ENCODE data around the gene GDAP2. TPM values are rescaled to one million over a fixed set of nuclear protein-coding genes. Genes with fewer than 3 reads are reported as not detected.

GDAP2 gene
- polyA plus RNA-seq, 3 donors: 3.6 to 8.7 (median 5.3) TPM

- H3K27ac ChIP-seq (ENCODE audit: low read depth, low read length): no peak overlapping the region
- 84 to 94% (median 88%) methylated on average over 2 of the region's 2 CpGs for WGBS, 3 donors
These were observed 24.4 kb downstream of the GDAP2 start for GRCh38 chr1:117905019-117905418.

GRCh38 chr1:117904485-117904884 lies 24.9 kb downstream of the GDAP2 start:
- H3K27ac ChIP-seq (ENCODE audit: low read depth, low read length): no peak overlapping the region
- WGBS, 3 donors: 79 to 97% (median 96%) methylated on average over 3 of the region's 3 CpGs

- no peak overlapping the region for H3K27ac ChIP-seq (ENCODE audit: low read depth, low read length)
- WGBS, 3 donors: 29 to 97% (median 92%) methylated on average over 4 of the region's 4 CpGs
These were observed 26.5 kb downstream of the GDAP2 start for GRCh38 chr1:117902944-117903343.

GRCh38 chr1:117899801-117900200 lies 29.6 kb downstream of the GDAP2 start:
- no peak overlapping the region for H3K27ac ChIP-seq (ENCODE audit: low read depth, low read length)
- WGBS, 3 donors: 91 to 100% (median 94%) methylated on average over 1 of the region's 1 CpG

- WGBS, 3 donors: 39 to 69% (median 61%) methylated on average over 4 of the region's 4 CpGs
- no peak overlapping the region for H3K27ac ChIP-seq (ENCODE audit: low read depth, low read length)
These were observed 31.9 kb downstream of the GDAP2 start for GRCh38 chr1:117897551-117897950.

GRCh38 chr1:117895482-117896114 lies 33.8 kb downstream of the GDAP2 start:
- WGBS, 3 donors: 11 to 27% (median 23%) methylated on average over 4 of the region's 4 CpGs
- no peak overlapping the region for H3K27ac ChIP-seq (ENCODE audit: low read depth, low read length)

- WGBS, 3 donors: 76 to 100% (median 96%) methylated on average over 1 of the region's 1 CpG
- no peak overlapping the region for H3K27ac ChIP-seq (ENCODE audit: low read depth, low read length)
These were observed 35.3 kb downstream of the GDAP2 start for GRCh38 chr1:117894078-117894477.

GRCh38 chr1:117892512-117892911 lies 36.9 kb downstream of the GDAP2 start:
- WGBS, 3 donors: 29 to 97% (median 93%) methylated on average over 2 of the region's 2 CpGs
- H3K27ac ChIP-seq (ENCODE audit: low read depth, low read length): no peak overlapping the region

- 41 to 97% (median 90%) methylated on average over 2 of the region's 2 CpGs for WGBS, 3 donors
- no peak overlapping the region for H3K27ac ChIP-seq (ENCODE audit: low read depth, low read length)
These were observed 39.0 kb downstream of the GDAP2 start for GRCh38 chr1:117890452-117890851.

- H3K27ac ChIP-seq (ENCODE audit: low read depth, low read length): no peak overlapping the region
- WGBS, 3 donors: 63 to 80% (median 77%) methylated on average over 2 of the region's 2 CpGs
These were observed 43.2 kb downstream of the GDAP2 start for GRCh38 chr1:117886101-117886795.

- WGBS, 3 donors: 98 to 100% (median 99%) methylated on average over 1 of the region's 1 CpG
- H3K27ac ChIP-seq (ENCODE audit: low read depth, low read length): no peak overlapping the region
These were observed 45.8 kb downstream of the GDAP2 start for GRCh38 chr1:117883616-117884015.

- H3K27ac ChIP-seq (ENCODE audit: low read depth, low read length): no peak overlapping the region
- 90 to 96% (median 95%) methylated on average over 1 of the region's 1 CpG for WGBS, 3 donors
These were observed 50.1 kb downstream of the GDAP2 start for GRCh38 chr1:117879284-117879683.

GRCh38 chr1:117877823-117878222 lies 51.6 kb downstream of the GDAP2 start:
- H3K27ac ChIP-seq (ENCODE audit: low read depth, low read length): no peak overlapping the region
- 78 to 96% (median 95%) methylated on average over 1 of the region's 1 CpG for WGBS, 3 donors

GRCh38 chr1:117871013-117871412 lies 58.4 kb downstream of the GDAP2 start:
- no peak overlapping the region for H3K27ac ChIP-seq (ENCODE audit: low read depth, low read length)

GRCh38 chr1:117861694-117862093 lies 67.7 kb downstream of the GDAP2 start:
- WGBS, 3 donors: 32 to 79% (median 76%) methylated on average over 2 of the region's 2 CpGs

GRCh38 chr1:117860896-117861610 lies 68.4 kb downstream of the GDAP2 start:
- 64 to 78% (median 74%) methylated on average over 2 of the region's 2 CpGs for WGBS, 3 donors
- H3K27ac ChIP-seq (ENCODE audit: low read depth, low read length): no peak overlapping the region

More at GRCh38 chr1:117861694-117862093, 67.7 kb downstream of the GDAP2 start:
- H3K27ac ChIP-seq (ENCODE audit: low read depth, low read length): no peak overlapping the region

GRCh38 chr1:117859901-117860300 lies 69.5 kb downstream of the GDAP2 start:
- WGBS, 3 donors: 90 to 97% (median 92%) methylated on average over 4 of the region's 4 CpGs

GRCh38 chr1:117857418-117857817 lies 72.0 kb downstream of the GDAP2 start:
- WGBS, 3 donors: 29 to 75% (median 69%) methylated on average over 3 of the region's 3 CpGs
- H3K27ac ChIP-seq (ENCODE audit: low read depth, low read length): no peak overlapping the region

More at GRCh38 chr1:117859901-117860300, 69.5 kb downstream of the GDAP2 start:
- H3K27ac ChIP-seq (ENCODE audit: low read depth, low read length): no peak overlapping the region

- no peak overlapping the region for H3K27ac ChIP-seq (ENCODE audit: low read depth, low read length)
- 76 to 90% (median 88%) methylated on average over 1 of the region's 1 CpG for WGBS, 3 donors
These were observed 76.4 kb downstream of the GDAP2 start for GRCh38 chr1:117852853-117853553.

Data from adipose tissue (tissue), 3 donors.